AG04449 (cell line): ENCODE measurements around the gene PDXK.

Source experiments
- CTCF ChIA-PET: fragments of 350-600 bp; formaldehyde crosslinking; extraction: SDS; loops from one replicate; lab custom pipeline; 2021; ENCODE audit warnings: antibody characterized with exemption; lab: Yijun Ruan, JAX
- POLR2A ChIA-PET: fragments of 400-600, 350-600 bp; formaldehyde crosslinking; extraction: SDS; loops from one replicate; lab custom pipeline; 2020; ENCODE audit warnings: antibody characterized with exemption, inconsistent platforms; lab: Yijun Ruan, JAX
- DNase-seq: peaks from one replicate; pipeline ENCODE4 v3.0.0-alpha.2; 2010; ENCODE audit warnings: low read depth, low spot score
- H3K4me3 ChIP-seq: 2 replicates; pipeline ENCODE4 v1.5.1; 2011; ENCODE audit warnings: low read depth, mild to moderate bottlenecking, control low read depth, low read length
- CTCF ChIP-seq: IDR thresholded peaks from one replicate; pipeline ENCODE4 v1.5.1; 2011; ENCODE audit warnings: mild to moderate bottlenecking, moderate library complexity, low read length, control low read depth, inconsistent platforms; ENCODE audit not compliant: insufficient read depth; ENCODE audit errors: missing control alignments

Gene PDXK

GRCh38 chr21:43797415-43797814 lies 78.5 kb downstream of the PDXK start:
- CTCF ChIA-PET, result no interaction called here
- no peak for TF ChIP-seq CTCF
- POLR2A ChIA-PET, result no interaction called here
- DNase-seq, result no peak
- no peak overlapping the region for H3K4me3 ChIP-seq

GRCh38 chr21:43797925-43798715 lies 79.2 kb downstream of the PDXK start:
- TF ChIP-seq CTCF, result no peak

GRCh38 chr21:43799301-43799840 lies 80.4 kb downstream of the PDXK start:
- CTCF ChIA-PET, result interaction anchor here (1.0 to 2.6 kb wide), 2 partner anchors 9 to 11 kb away, joined by 4 to 19 read pairs; partner anchors contain the start of gene RRP1
- no peak for TF ChIP-seq CTCF

More at GRCh38 chr21:43797925-43798715, 79.2 kb downstream of the PDXK start:
- ChIA-PET POLR2A (no interaction called here), CTCF (interaction anchor here (2.6 kb wide), 1 partner anchor 8 kb away, joined by 19 read pairs; the partner anchor contains the start of gene RRP1)
- DNase-seq, result no peak
- no peak overlapping the region for H3K4me3 ChIP-seq

GRCh38 chr21:43800124-43800523 lies 81.2 kb downstream of the PDXK start:
- ChIA-PET CTCF (interaction anchor here (2.6 kb wide), 1 partner anchor 10 kb away, joined by 19 read pairs; the partner anchor contains the start of gene RRP1), POLR2A (no interaction called here)
- no peak for DNase-seq
- no peak overlapping the region for H3K4me3 ChIP-seq
- no peak for TF ChIP-seq CTCF

More at GRCh38 chr21:43799301-43799840, 80.4 kb downstream of the PDXK start:
- POLR2A ChIA-PET, result no interaction called here
- DNase-seq, result no peak
- H3K4me3 ChIP-seq, result no peak overlapping the region

- POLR2A ChIA-PET, result no interaction called here
- no peak overlapping the region for H3K4me3 ChIP-seq
- DNase-seq, result no peak
- no peak for TF ChIP-seq CTCF
- CTCF ChIA-PET, result interaction anchor here (2.6 kb wide), 1 partner anchor 10 kb away, joined by 19 read pairs; the partner anchor contains the start of gene RRP1
Measured at GRCh38 chr21:43800566-43800965, 81.6 kb downstream of the PDXK start.
